GM10847 (cell line): ENCODE results near the gene PIH1D1.

Source experiments
- POLR2A ChIP-seq: IDR thresholded peaks from 2 replicates; pipeline ENCODE4 v1.6.1; 2011; ENCODE audit not compliant: insufficient read length; ENCODE audit errors: extremely low read depth

The PIH1D1 gene

GRCh38 chr19:49451430-49452181 is at the start of gene PIH1D1:
Gene PIH1D1 (minus strand): TSS chr19:49451814. CDS start chr19:49451574, 240 bp downstream.
- TF ChIP-seq POLR2A: peak; percentile 52

DNA sequence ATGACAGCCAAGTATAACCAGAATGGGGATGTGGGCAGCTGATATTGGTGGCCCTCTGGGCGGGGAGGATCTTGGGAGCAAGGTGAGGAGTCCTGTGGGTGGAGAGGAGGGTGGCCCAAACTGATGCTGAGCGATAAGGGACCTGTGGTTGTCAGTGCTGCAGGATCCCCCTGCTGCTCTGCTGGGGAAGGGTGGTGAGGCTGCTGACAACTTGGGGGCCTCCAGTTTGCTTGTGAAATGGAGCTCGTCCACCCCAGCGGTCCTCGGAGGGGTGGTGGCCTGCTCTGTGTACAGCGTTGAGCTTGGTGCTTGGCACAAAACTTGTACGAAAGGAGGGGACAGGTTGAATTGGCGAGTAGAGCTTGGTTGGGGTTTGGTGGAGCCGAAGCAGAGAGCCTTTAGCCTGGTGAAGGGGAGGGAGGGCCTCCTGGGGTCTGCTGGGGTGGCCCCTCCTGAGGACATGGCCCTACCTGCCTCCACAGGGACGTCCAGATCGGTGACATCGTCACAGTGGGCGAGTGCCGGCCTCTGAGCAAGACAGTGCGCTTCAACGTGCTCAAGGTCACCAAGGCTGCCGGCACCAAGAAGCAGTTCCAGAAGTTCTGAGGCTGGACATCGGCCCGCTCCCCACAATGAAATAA is 47.5 kb upstream of the PIH1D1 start:
- TF ChIP-seq POLR2A: no peak

- no peak for TF ChIP-seq POLR2A
These were observed 46.9 kb upstream of the PIH1D1 start for GRCh38 chr19:49498475-49498874.

- no peak for TF ChIP-seq POLR2A
These were observed 46.1 kb upstream of the PIH1D1 start for GRCh38 chr19:49497789-49498103.

DNA sequence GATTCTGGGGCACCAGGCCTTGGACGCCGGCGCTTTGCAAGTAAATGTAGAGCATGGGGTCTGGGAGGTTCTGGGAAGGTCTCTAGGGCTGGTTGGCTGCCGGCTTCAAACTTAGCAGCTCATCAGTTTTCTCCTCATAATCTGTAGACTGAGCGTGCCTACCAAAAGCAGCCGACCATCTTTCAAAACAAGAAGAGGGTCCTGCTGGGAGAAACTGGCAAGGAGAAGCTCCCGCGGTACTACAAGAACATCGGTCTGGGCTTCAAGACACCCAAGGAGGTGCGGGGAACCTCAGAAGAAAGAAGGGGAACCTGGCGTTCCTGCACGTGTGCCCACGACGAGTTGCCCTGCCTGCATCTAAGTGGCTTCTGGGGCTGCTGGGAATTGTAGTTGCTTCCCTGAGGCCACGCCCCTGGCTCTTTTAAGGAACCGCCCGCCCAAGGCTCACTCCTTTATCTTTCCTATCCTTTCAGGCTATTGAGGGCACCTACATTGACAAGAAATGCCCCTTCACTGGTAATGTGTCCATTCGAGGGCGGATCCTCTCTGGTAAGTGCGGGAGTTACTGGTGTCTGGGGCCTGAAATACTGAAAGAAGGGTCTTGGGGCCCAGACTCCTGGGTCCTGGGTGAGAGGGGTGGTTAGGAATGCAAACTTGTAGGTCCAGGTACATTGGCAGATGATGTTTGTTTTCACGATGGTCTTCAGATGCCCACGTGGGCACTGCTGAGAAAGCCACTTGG is 45.6 kb upstream of the PIH1D1 start:
- TF ChIP-seq POLR2A: no peak

GRCh38 chr19:49496574-49497008 is 45.0 kb upstream of the PIH1D1 start:
- no peak for TF ChIP-seq POLR2A

GRCh38 chr19:49492573-49493405 is 41.2 kb upstream of the PIH1D1 start:
- peak; percentile 44 for TF ChIP-seq POLR2A

DNA sequence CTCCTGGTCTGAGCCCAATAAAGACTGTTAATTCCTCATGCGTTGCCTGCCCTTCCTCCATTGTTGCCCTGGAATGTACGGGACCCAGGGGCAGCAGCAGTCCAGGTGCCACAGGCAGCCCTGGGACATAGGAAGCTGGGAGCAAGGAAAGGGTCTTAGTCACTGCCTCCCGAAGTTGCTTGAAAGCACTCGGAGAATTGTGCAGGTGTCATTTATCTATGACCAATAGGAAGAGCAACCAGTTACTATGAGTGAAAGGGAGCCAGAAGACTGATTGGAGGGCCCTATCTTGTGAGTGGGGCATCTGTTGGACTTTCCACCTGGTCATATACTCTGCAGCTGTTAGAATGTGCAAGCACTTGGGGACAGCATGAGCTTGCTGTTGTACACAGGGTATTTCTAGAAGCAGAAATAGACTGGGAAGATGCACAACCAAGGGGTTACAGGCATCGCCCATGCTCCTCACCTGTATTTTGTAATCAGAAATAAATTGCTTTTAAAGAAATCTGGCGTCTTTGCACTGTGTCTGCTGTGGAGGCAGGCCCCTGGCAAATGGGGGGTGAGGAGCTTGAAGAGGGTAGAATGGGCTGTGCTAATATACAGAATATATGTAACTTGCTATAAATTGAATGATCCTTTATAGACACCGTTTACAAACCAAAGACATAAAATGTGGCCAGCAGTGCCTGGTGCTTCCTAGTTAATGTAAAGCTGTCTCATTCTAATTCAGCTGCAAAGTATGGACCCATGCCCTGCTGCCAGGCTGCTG is 40.4 kb upstream of the PIH1D1 start:
- TF ChIP-seq POLR2A: no peak

DNA sequence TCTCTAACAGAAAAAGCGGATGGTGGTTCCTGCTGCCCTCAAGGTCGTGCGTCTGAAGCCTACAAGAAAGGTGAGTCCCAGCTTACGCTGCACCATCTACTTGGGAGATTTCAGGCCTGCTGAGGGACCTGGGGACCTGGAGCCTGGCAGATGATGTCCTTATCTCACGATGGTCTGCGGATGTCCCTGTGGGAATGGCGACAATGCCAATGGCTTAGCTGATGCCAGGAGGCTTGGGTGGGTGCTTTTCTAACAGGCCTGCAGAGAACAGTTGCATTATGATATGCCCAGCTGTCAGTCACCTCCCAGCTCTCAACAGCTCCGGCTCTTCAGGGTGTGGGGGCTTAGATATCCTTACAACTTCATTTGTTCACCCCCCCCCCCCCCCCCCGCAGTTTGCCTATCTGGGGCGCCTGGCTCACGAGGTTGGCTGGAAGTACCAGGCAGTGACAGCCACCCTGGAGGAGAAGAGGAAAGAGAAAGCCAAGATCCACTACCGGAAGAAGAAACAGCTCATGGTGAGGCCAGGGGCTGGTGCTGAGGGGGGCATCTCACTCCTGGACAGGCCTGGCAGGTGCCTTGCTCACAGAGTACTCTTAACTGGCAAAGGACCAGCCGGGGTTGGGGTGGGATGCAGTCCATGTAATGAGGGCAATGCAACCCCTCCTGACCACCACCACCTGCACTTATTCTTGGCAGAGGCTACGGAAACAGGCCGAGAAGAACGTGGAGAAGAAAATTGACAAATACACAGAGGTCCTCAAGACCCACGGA is 39.6 kb upstream of the PIH1D1 start:
- TF ChIP-seq POLR2A: no peak

DNA sequence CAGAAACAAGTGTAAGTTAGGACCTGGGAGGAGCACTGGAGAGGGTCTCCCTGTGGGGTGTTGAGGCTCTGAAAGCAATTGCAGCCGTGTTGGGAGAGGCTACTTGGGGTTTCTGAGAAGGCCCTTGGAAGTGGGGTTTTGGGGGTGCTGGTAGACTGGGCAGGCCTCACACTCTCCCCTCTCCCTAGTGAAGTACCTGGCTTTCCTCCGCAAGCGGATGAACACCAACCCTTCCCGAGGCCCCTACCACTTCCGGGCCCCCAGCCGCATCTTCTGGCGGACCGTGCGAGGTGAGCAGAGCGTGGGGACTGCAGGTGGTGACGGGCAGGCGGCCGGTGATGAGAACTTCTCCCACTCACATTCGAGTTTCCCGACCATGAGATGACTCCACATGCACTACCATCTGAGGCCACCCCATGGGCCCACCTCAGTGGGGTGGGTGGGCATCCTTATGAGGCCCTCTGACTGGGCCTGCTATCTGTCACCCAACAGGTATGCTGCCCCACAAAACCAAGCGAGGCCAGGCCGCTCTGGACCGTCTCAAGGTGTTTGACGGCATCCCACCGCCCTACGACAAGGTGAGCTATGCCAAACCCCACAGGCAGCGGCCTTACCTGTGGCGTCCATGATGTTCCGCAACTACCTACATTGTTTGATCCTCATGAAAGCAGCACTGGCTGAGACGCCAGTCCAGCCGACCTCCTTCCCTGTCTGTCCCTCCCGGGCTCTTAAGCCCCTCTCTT is 38.8 kb upstream of the PIH1D1 start:
- TF ChIP-seq POLR2A: no peak

- no peak for TF ChIP-seq POLR2A
These were observed 38.1 kb upstream of the PIH1D1 start for GRCh38 chr19:49489601-49490167.

DNA sequence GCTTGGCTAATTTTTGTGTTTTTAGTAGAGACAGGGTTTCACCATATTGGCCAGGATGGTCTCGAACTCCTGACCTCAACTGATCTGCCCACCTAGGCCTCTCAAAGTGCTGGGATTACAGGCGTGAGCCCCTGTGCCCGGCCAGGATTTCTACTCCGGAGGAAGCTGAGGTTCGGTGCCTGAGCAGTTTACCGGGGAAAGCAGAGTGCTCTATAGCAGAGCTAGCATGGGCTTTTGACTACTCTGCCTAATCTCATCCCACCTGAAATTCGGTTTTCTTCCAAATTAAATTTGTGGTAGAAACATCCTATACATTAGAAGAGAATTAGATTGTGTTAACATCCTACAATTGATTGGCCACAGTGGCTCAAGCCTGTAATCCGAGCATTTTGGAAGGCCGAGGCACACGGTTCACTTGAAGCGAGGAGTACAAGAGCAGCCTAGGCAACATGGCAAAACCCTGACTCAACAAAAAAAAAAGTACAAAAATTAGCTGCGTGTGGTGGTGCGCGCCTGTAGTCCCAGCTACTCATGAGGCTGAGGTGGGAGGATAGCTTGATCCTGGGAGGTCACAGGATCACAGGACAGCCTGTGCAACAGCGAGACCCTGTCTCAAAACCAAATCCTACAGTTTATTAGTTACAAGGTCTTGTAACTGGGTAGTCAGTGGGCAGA is 37.4 kb upstream of the PIH1D1 start:
- no peak for TF ChIP-seq POLR2A
